HG02588 (cell line): Measurements from ENCODE around the gene ATG16L2.
"Not testable (repeated sequence)": the region's sequence is repeated elsewhere in the genome, so short reads cannot be mapped to it uniquely, and the experiment has no call there.

Source experiments
- ATAC-seq: cut with Tn5 transposase; IDR thresholded peaks from one replicate; pipeline ENCODE4 v1.9.1; 2021; ENCODE audit warnings: mild to moderate bottlenecking, moderate library complexity; ENCODE audit not compliant: unreplicated experiment

The ATG16L2 gene

GRCh38 chr11:72821920-72822799 lies 7.9 kb downstream of the ATG16L2 start:
- ATAC-seq, result no peak

- ATAC-seq, result no peak
Observed at GRCh38 chr11:72823105-72823804, 9.0 kb downstream of the ATG16L2 start.

GRCh38 chr11:72824020-72824419 lies 9.8 kb downstream of the ATG16L2 start:
- no peak for ATAC-seq

GRCh38 chr11:72824811-72825505 lies 10.7 kb downstream of the ATG16L2 start:
- ATAC-seq, result no peak

- no peak for ATAC-seq
Observed at GRCh38 chr11:72825661-72826060, 11.4 kb downstream of the ATG16L2 start.

- no peak for ATAC-seq
Observed at GRCh38 chr11:72826191-72826941, 12.2 kb downstream of the ATG16L2 start.

GRCh38 chr11:72826942-72827480 lies 12.8 kb downstream of the ATG16L2 start:
- ATAC-seq, result no peak

GRCh38 chr11:72827656-72828055 lies 13.4 kb downstream of the ATG16L2 start:
- not testable (repeated sequence) for ATAC-seq

GRCh38 chr11:72828081-72828567 lies 13.9 kb downstream of the ATG16L2 start:
- ATAC-seq, result no peak

- no peak for ATAC-seq
Observed at GRCh38 chr11:72828692-72829101, 14.5 kb downstream of the ATG16L2 start.

- no peak for ATAC-seq
Observed at GRCh38 chr11:72829178-72829577, 15.0 kb downstream of the ATG16L2 start.

GRCh38 chr11:72829884-72830533 lies 15.8 kb downstream of the ATG16L2 start:
- no peak for ATAC-seq

GRCh38 chr11:72831521-72832300 lies 17.5 kb downstream of the ATG16L2 start:
- ATAC-seq, result no peak

GRCh38 chr11:72832301-72833082 lies 18.3 kb downstream of the ATG16L2 start:
- ATAC-seq, result no peak

- ATAC-seq, result no peak
Observed at GRCh38 chr11:72833083-72833733, 19.0 kb downstream of the ATG16L2 start.

- no peak for ATAC-seq
Observed at GRCh38 chr11:72833811-72834493, 19.7 kb downstream of the ATG16L2 start.

- ATAC-seq, result no peak
Observed at GRCh38 chr11:72834905-72835304, 20.7 kb downstream of the ATG16L2 start.
